Nephron (organoid): ENCODE measurements around the gene GPC3.

Experiments
- H3K27ac Mint-ChIP-seq, 3 experiments: 2 replicates each; pipeline ENCODE4 v1.8.0; 2020; ENCODE audit warnings: mixed read lengths in 3 of 3, mild to moderate bottlenecking in 2 of 3, moderate library complexity in 1 of 3
- H3K27me3 Mint-ChIP-seq: 2 replicates; pipeline ENCODE4 v1.8.0; 2021; ENCODE audit warnings: low read depth, mild to moderate bottlenecking, moderate library complexity, mixed read lengths
- H3K36me3 Mint-ChIP-seq: 2 replicates; pipeline ENCODE4 v1.8.0; 2020; ENCODE audit warnings: low read depth, mixed read lengths
- H3K4me1 Mint-ChIP-seq: 2 replicates; pipeline ENCODE4 v1.8.0; 2020; ENCODE audit warnings: mixed read lengths
- H3K4me3 Mint-ChIP-seq, 3 experiments: 2 replicates each; pipeline ENCODE4 v1.8.0; 2020; ENCODE audit warnings: mild to moderate bottlenecking in 3 of 3, mixed read lengths in 3 of 3, moderate library complexity in 2 of 3
- H3K9me3 Mint-ChIP-seq: 2 replicates; pipeline ENCODE4 v1.8.0; 2020; ENCODE audit warnings: mixed read lengths
- TF ChIP-seq, protein P1 (sequence below), 3 experiments: fragments of 200-600 bp; sonication (generic); IDR thresholded peaks; one replicate each; pipeline ENCODE4 v1.5.0; 2021; ENCODE audit warnings: antibody characterized with exemption in 3 of 3; ENCODE audit not compliant: unreplicated experiment in 3 of 3

The GPC3 gene

DNA sequence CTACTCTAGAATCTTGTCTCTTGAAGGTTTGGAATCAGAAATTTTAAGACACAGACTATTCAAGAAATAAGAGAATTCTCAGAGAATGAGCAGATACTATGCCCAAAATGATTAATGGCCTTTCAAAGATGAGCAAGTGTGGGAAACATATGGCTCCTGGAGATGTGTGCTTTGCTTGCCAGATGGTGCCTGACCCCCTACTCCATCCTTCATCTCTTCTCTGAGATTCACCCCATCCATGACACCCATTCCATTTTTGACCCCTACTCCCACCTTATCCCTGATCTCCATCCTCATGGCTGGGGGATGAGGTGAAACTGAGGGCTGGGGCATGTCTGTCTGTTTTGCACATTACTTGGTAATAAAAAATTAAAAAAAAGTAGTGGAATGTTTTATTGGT lies 75.5 kb downstream of the GPC3 start:
- no peak overlapping the region for H3K4me3 Mint-ChIP-seq
- H3K27ac Mint-ChIP-seq: peak overlapping the region; percentile 14 to 70 (median 24)
- H3K4me1 Mint-ChIP-seq: peaks cover 77% of the 10 kb centered on the region
- TF ChIP-seq, protein P1, sequence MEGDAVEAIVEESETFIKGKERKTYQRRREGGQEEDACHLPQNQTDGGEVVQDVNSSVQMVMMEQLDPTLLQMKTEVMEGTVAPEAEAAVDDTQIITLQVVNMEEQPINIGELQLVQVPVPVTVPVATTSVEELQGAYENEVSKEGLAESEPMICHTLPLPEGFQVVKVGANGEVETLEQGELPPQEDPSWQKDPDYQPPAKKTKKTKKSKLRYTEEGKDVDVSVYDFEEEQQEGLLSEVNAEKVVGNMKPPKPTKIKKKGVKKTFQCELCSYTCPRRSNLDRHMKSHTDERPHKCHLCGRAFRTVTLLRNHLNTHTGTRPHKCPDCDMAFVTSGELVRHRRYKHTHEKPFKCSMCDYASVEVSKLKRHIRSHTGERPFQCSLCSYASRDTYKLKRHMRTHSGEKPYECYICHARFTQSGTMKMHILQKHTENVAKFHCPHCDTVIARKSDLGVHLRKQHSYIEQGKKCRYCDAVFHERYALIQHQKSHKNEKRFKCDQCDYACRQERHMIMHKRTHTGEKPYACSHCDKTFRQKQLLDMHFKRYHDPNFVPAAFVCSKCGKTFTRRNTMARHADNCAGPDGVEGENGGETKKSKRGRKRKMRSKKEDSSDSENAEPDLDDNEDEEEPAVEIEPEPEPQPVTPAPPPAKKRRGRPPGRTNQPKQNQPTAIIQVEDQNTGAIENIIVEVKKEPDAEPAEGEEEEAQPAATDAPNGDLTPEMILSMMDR (IDR thresholded peaks at IDR 0.05; ENCODE audit: unreplicated experiment in 3 of 3): no peak
- H3K36me3 Mint-ChIP-seq: peaks cover 10% of the 10 kb centered on the region
- no peaks in the 10 kb centered on the region for H3K9me3 Mint-ChIP-seq
- no peaks in the 10 kb centered on the region for H3K27me3 Mint-ChIP-seq

DNA sequence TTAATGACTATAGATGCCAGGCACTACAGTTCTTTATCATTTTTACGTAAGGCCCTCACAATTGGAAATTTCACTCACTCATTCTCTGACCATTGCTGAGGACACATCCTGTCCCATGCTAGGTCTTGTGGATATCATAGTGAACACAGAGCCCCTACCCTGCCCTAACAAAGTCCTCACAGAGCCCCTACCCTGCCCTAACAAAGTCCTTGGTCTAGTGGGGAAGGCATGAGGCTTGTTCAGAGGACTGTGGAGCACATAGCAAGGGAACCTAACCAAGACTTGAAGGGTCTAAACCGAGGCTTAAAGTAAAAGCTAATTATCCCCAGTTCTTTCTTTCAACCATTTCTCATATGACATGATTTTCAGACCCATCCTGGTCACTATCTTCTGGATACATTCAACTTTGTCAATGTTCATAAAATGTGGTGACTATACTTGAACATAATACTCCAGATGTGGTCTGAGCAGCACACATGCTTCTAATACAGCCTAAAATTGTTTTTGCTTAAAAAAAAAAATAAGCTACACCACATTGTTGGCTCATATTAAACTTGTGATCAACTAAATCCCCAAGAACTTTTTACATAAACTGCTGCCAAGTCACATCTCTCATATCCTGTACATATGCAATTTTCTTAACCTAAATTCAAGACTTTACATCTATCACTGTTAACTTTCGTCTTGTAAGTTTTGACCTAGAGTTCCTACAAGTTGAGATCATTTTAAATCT lies 77.0 kb downstream of the GPC3 start:
- Mint-ChIP-seq H3K27ac (peak overlapping the region; percentile 64 to 91 (median 73)), H3K4me1 (peaks cover 86% of the 10 kb centered on the region), H3K9me3 (no peaks in the 10 kb centered on the region), H3K4me3 (no peak overlapping the region), H3K36me3 (peaks cover 10% of the 10 kb centered on the region), H3K27me3 (no peaks in the 10 kb centered on the region)
- TF ChIP-seq, protein P1 (IDR thresholded peaks at IDR 0.05; ENCODE audit: unreplicated experiment in 3 of 3): no peak

DNA sequence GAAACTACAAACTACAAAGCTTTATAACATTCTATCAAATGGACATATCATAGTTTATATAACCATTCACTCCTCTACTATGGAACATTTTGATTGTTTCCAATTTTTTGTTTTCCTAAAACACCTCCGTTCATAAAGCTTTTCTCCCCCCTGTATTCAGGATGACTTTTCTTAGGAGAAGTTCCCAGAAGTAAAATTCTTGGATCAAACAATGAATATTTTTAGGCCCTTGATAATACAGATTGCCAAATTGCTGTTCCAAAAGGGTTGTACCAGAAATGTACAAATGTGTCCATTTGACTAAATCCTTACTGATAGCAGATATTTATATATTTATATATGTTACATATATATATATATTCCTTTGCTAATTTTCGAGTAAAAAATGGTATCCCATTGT lies 77.8 kb downstream of the GPC3 start:
- Mint-ChIP-seq H3K36me3 (peaks cover 12% of the 10 kb centered on the region), H3K4me1 (peaks cover 78% of the 10 kb centered on the region), H3K4me3 (no peak overlapping the region), H3K9me3 (no peaks in the 10 kb centered on the region), H3K27me3 (no peaks in the 10 kb centered on the region), H3K27ac (peak overlapping the region in 2 of 3 experiments; percentile 30 to 91)
- TF ChIP-seq, protein P1 (IDR thresholded peaks at IDR 0.05; ENCODE audit: unreplicated experiment in 3 of 3): no peak

DNA sequence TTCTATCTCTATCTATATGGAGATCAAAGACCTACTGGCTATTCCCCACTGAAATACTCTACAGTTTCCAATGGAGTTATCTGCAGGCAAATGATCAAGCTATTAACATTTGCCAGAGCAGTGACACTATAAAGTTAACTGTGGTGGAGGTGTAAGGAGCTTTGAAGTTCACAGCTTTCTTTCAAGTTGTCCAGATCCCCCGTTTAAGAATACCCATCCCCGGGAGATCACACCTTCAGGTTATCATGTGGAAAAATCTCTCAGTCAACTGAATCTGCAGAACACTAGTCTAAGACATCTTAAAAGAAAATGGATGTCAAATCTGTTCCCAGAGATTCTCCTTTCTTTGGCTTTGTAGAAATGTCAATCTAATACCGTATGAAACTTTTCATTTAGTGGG lies 80.1 kb downstream of the GPC3 start:
- peaks cover 55% of the 10 kb centered on the region for H3K4me1 Mint-ChIP-seq
- no peaks in the 10 kb centered on the region for H3K27me3 Mint-ChIP-seq
- peak overlapping the region in 2 of 3 experiments; percentile 33 to 48 for H3K27ac Mint-ChIP-seq
- H3K4me3 Mint-ChIP-seq: no peak overlapping the region
- H3K36me3 Mint-ChIP-seq: peaks cover 23% of the 10 kb centered on the region
- TF ChIP-seq, protein P1 (IDR thresholded peaks at IDR 0.05; ENCODE audit: unreplicated experiment in 3 of 3): no peak
- H3K9me3 Mint-ChIP-seq: no peaks in the 10 kb centered on the region

DNA sequence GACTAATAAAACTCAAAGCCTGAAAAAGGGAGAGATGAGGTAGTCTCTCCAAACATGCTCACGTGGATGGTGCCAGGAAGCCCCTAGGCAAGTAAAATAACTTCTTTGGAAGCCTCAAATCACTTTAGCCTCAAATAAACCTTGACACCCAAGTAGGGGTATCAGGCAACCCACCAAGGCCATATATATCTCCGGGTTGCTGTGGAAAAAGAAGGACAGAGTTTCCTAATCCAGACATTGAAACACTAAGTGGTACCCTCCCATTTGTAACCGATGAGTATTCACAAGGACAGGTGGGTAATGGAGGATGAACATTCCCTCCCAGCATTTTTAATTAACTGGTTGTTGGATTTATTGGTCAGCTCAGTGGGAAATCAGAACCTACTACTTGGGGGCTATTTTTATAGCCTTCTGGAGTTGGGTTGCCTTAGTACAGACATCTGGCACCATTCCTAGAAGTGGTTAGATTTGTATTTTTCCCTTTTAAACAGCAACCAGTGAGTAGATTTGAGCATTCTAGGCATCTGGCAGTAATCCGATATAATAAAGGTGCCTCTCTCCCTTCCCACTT lies 87.7 kb downstream of the GPC3 start:
- TF ChIP-seq, protein P1 (IDR thresholded peaks at IDR 0.05; ENCODE audit: unreplicated experiment in 3 of 3): no peak
- Mint-ChIP-seq H3K27me3 (no peaks in the 10 kb centered on the region), H3K4me3 (no peak overlapping the region), H3K27ac (peak overlapping the region; percentile 41 to 88 (median 65)), H3K9me3 (no peaks in the 10 kb centered on the region), H3K4me1 (peaks cover 25% of the 10 kb centered on the region), H3K36me3 (peaks cover 26% of the 10 kb centered on the region)

DNA sequence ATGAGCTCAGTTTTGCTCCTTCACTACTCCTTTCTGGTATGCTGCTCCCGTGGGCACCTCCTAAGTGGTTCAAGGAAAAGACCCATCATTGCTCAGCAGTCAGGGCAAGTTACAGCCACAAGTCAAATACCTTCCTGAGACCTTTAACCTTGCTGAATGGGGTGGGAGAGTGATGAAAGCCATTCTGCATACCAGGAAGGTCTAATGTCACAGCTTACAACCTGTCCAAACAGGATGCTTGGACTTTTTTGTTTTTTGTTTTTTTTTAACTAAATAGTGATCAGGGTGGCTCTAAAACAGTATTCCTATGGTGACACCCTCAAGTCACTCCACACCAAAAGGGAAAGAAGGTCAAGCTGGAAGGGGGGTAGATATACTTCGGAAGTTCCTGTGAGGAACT lies 93.1 kb downstream of the GPC3 start:
- TF ChIP-seq, protein P1 (IDR thresholded peaks at IDR 0.05; ENCODE audit: unreplicated experiment in 3 of 3): no peak
- Mint-ChIP-seq H3K36me3 (peaks cover 45% of the 10 kb centered on the region), H3K9me3 (peaks cover 2% of the 10 kb centered on the region), H3K27ac (peak overlapping the region; percentile 0 to 81 (median 3)), H3K4me1 (peaks cover 19% of the 10 kb centered on the region), H3K4me3 (no peak overlapping the region), H3K27me3 (no peaks in the 10 kb centered on the region)
